MM.1S (cell line): ENCODE measurements around the gene TUBA3E.
"Not testable (repeated sequence)": the region's sequence is repeated elsewhere in the genome, so short reads cannot be mapped to it uniquely, and the experiment has no call there.

Experiments used
- DNase-seq: peaks from one replicate; pipeline ENCODE4 v3.0.0-alpha.2; 2015
- H2AFZ ChIP-seq: fragments of 300-600 bp; sonication (generic); 2 replicates; pipeline ENCODE4 v1.6.0; 2016; ENCODE audit warnings: antibody characterized with exemption, low read length
- H3F3A ChIP-seq: fragments of 300-600 bp; sonication (generic); 2 replicates; pipeline ENCODE4 v1.6.1; 2016; ENCODE audit warnings: mild to moderate bottlenecking, antibody characterized with exemption, low read length, moderate library complexity, mixed read lengths; ENCODE audit not compliant: insufficient read depth
- H3K27ac ChIP-seq: fragments of 300-600 bp; sonication (generic); 2 replicates; pipeline ENCODE4 v1.5.1; 2016; ENCODE audit warnings: mild to moderate bottlenecking, low read length
- H3K27me3 ChIP-seq: fragments of 300-600 bp; sonication (generic); replicated peaks from 2 replicates; pipeline ENCODE4 v1.6.0; 2016; ENCODE audit warnings: low read length; ENCODE audit not compliant: insufficient read depth
- H3K36me3 ChIP-seq: fragments of 300-600 bp; sonication (generic); replicated peaks from 2 replicates; pipeline ENCODE4 v1.6.1; 2016; ENCODE audit warnings: mild to moderate bottlenecking, low read length, mixed read lengths; ENCODE audit not compliant: insufficient read depth
- H3K4me1 ChIP-seq: fragments of 300-600 bp; sonication (generic); 2 replicates; pipeline ENCODE4 v1.6.1; 2016; ENCODE audit warnings: low read length, mixed read lengths
- H3K4me2 ChIP-seq: fragments of 300-600 bp; sonication (generic); 2 replicates; pipeline ENCODE4 v1.6.0; 2016; ENCODE audit warnings: low read depth, low read length
- H3K4me3 ChIP-seq: fragments of 300-600 bp; sonication (generic); 2 replicates; pipeline ENCODE4 v1.5.1; 2016; ENCODE audit warnings: low read length, mixed read lengths
- H3K79me2 ChIP-seq: fragments of 300-600 bp; sonication (generic); 2 replicates; pipeline ENCODE4 v1.6.1; 2016; ENCODE audit warnings: mixed run types, low read length, mixed read lengths
- H3K9ac ChIP-seq: fragments of 300-600 bp; sonication (generic); 2 replicates; pipeline ENCODE4 v1.6.1; 2016; ENCODE audit warnings: low read length, mixed read lengths
- H3K9me2 ChIP-seq: fragments of 300-600 bp; sonication (generic); replicated peaks from 2 replicates; pipeline ENCODE4 v1.6.1; 2016; ENCODE audit warnings: mild to moderate bottlenecking, low read length, mixed read lengths; ENCODE audit not compliant: insufficient read depth
- H3K9me3 ChIP-seq: fragments of 300-600 bp; sonication (generic); replicated peaks from 2 replicates; pipeline ENCODE4 v1.6.1; 2016; ENCODE audit warnings: mild to moderate bottlenecking, low read length, mixed read lengths; ENCODE audit not compliant: insufficient read depth
- H4K20me1 ChIP-seq: fragments of 300-600 bp; sonication (generic); 2 replicates; pipeline ENCODE4 v1.6.1; 2016; ENCODE audit warnings: mild to moderate bottlenecking, low read length, moderate library complexity, mixed read lengths; ENCODE audit not compliant: insufficient read depth
- EZH2 ChIP-seq: fragments of 300-600 bp; sonication (generic); optimal IDR thresholded peaks from 2 replicates; pipeline ENCODE3; 2017; ENCODE audit warnings: low read depth, mild to moderate bottlenecking, antibody characterized with exemption, low read length, mixed read lengths
- EZH2phosphoT487 ChIP-seq: fragments of 300-600 bp; sonication (generic); IDR thresholded peaks from 2 replicates; pipeline ENCODE4 v1.6.1; 2018; ENCODE audit warnings: antibody characterized with exemption, low read length
- TF ChIP-seq, protein P1 (sequence below): fragments of 300-600 bp; sonication (generic); IDR thresholded peaks from 2 replicates; pipeline ENCODE4 v1.5.1; 2016; ENCODE audit warnings: antibody characterized with exemption, low read length, mixed read lengths

TUBA3E gene

DNA sequence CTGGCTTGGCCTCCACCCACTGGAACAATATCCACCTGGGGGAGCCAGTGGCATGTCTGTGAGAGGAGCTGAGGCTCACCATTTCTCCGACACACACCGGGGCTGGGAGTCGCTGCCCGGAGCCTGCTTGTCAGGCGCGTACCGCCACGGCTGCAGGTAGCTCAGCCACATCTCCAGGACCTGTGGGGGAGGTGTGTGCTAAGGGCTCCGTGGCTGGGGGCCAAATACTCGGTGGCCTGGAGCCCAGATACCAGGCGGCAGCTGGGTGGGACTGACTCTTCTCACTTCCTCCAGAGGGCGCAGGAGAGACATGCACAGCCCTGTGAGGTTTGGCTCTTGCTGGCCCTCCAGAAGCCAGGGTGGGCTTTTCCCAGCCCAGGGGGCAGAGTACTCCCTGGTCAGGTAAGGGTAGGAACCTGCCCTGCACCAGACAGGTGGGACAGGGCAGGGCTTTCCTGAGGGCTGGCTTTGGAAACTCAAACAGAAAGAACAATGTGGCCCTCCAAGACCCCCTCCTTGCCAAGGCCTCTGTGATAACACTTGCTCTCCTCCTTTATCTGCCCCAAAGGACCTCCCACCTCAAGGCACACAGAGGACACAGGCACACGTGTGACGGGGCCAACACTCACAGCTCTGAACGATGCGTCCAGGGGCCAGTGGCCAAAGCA, 42.1 kb downstream of the TUBA3E start:
- not testable (repeated sequence) for H3K4me1 ChIP-seq, H3K79me2 ChIP-seq

DNA sequence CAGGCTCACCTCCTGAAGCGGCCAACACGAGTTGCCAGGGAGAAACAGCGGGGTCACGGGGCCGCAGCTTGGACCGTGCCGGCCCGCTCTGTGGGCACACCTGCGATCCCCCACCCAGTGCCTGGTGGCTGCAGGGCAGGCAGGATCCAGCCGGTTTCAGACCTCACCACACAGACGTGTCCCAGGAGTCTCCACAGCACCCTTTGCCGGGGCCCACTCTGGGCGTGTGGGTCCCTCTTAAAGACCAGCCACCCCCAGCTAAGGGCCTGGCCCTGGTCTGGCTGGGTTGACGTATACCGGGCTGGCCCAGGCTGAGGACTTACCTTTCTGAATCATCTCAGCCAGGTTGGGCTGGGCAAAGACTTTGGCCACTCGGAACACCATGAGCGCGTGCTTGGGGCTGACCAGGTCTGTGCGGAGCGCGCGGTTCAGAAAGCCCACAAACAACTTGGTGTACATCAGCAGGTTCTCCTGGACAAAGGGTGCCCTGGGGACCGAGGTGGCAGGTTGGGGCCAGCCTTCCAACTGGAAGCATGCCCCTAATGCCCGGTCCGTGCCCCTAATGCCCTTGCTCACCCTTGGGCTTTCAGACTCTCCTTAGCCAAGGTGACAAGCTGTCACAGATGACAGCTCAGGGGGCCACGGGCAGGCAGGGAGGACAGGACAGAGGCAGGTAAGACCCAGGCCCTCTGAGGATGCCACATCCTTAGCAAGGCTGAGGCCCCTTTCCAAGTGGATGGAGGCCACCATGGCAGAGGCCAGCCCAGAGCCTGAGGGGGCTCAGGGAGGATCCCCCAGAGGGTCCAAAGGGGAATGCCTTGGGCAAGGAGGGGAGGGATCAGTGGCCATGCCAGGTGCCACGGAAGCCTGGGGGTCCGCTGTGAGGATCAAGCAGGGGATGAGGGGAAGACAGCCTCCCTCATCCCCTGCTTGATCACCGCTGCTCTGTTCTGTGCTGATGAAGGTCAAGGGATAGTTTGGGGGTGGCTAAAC, 43.2 kb downstream of the TUBA3E start:
- H2AFZ ChIP-seq = no peak overlapping the region
- H3F3A ChIP-seq = no peaks in the 10 kb centered on the region
- no peak overlapping the region for H3K27ac ChIP-seq
- H3K36me3 ChIP-seq = no peaks in the 10 kb centered on the region
- no peaks in the 10 kb centered on the region for H3K27me3 ChIP-seq
- no peaks in the 10 kb centered on the region for H4K20me1 ChIP-seq
- H3K79me2 ChIP-seq = no peaks in the 10 kb centered on the region
- no peaks in the 10 kb centered on the region for H3K4me1 ChIP-seq
- H3K9ac ChIP-seq = no peak overlapping the region
- DNase-seq = no peak
- no peak overlapping the region for H3K4me2 ChIP-seq
- H3K9me3 ChIP-seq = no peaks in the 10 kb centered on the region
- TF ChIP-seq EZH2 = no peak
- TF ChIP-seq, protein P1, sequence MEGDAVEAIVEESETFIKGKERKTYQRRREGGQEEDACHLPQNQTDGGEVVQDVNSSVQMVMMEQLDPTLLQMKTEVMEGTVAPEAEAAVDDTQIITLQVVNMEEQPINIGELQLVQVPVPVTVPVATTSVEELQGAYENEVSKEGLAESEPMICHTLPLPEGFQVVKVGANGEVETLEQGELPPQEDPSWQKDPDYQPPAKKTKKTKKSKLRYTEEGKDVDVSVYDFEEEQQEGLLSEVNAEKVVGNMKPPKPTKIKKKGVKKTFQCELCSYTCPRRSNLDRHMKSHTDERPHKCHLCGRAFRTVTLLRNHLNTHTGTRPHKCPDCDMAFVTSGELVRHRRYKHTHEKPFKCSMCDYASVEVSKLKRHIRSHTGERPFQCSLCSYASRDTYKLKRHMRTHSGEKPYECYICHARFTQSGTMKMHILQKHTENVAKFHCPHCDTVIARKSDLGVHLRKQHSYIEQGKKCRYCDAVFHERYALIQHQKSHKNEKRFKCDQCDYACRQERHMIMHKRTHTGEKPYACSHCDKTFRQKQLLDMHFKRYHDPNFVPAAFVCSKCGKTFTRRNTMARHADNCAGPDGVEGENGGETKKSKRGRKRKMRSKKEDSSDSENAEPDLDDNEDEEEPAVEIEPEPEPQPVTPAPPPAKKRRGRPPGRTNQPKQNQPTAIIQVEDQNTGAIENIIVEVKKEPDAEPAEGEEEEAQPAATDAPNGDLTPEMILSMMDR = no peak
- TF ChIP-seq EZH2phosphoT487 = no peak
- no peaks in the 10 kb centered on the region for H3K9me2 ChIP-seq
- H3K4me3 ChIP-seq = no peak overlapping the region

More for the DNA sequence above, 42.1 kb downstream of the TUBA3E start:
- not testable (repeated sequence) for H3K9me3 ChIP-seq, H2AFZ ChIP-seq, H3F3A ChIP-seq, H3K9ac ChIP-seq, H3K4me3 ChIP-seq, H3K27ac ChIP-seq, H4K20me1 ChIP-seq, H3K27me3 ChIP-seq, DNase-seq, H3K4me2 ChIP-seq, H3K36me3 ChIP-seq, H3K9me2 ChIP-seq
- TF ChIP-seq, protein P1 = peak; percentile 30

GRCh38 chr2:130154423-130154770, 43.8 kb downstream of the TUBA3E start:
- not testable (repeated sequence) for H3K4me2 ChIP-seq, H3K9me3 ChIP-seq, H3K79me2 ChIP-seq, H3K27me3 ChIP-seq, H3K36me3 ChIP-seq, H3K9me2 ChIP-seq, H4K20me1 ChIP-seq, DNase-seq, H3K9ac ChIP-seq, H3F3A ChIP-seq, H3K4me3 ChIP-seq, H2AFZ ChIP-seq, H3K4me1 ChIP-seq, H3K27ac ChIP-seq

GRCh38 chr2:130153721-130154422, 44.4 kb downstream of the TUBA3E start:
- not testable (repeated sequence) for H4K20me1 ChIP-seq, H2AFZ ChIP-seq, H3K79me2 ChIP-seq, H3K9me3 ChIP-seq, H3K9me2 ChIP-seq, H3K27me3 ChIP-seq, H3K9ac ChIP-seq, H3K4me2 ChIP-seq, DNase-seq, H3F3A ChIP-seq, H3K36me3 ChIP-seq, H3K4me3 ChIP-seq, H3K27ac ChIP-seq, H3K4me1 ChIP-seq
